Stimulated activated CD4-positive, alpha-beta T cell treated with anti-CD3 and anti-CD28 coated beads, Interleukin-4, amount 100 ng/mL, for 4 hours (primary cell): ENCODE data around the gene EIF3F.

Experiments used
- DNase-seq, 2 experiments: peaks; one replicate each; pipeline ENCODE4 v3.0.0-alpha.2; 2020

Gene EIF3F

DNA sequence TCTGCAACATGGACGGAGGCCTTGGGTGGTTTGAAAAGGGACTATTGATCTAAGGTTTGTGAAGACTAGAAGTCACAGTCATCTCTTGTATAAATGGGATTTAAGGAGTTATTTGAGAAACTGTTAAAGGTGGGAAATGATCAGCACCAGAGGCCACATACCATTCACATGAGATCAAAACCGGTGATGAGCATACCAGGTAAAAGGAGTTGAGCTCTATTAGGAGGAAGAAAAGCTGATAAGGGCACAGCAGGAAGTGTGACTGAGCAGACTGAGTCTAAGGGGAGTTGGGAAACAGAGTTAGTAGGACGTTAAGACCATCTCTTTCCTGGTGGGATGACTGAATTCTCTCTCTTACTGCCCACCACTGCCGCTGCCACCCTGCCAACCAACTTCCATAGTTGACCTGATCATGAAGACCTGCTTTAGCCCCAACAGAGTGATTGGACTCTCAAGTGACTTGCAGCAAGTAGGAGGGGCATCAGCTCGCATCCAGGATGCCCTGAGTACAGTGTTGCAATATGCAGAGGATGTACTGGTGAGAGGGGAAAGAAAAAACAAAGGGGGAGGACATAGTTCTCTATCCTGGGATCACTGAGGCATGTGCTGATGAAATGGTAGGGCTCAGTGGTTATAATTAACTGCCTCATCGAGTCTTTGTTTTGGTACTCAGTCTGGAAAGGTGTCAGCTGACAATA is 7.6 kb downstream of the EIF3F start:
- no peak for DNase-seq

DNA sequence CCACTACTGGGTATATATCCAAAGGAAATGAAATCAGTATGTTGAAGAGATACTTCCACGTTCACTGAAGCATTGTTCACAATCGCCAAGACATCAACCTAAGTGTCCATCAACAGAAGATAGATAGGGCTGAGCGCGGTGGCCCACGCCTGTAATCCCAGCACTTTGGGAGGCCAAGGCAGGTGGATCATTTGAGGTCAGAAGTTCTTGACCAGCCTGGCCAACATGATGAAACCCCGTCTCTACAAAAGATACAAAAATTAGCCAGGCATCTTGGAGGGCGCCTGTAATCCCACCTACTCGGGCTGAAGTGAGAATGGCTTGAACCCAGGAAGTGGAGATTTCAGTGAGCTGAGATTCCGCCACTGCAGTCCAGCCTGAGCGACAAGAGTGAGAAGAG is 12.7 kb downstream of the EIF3F start:
- DNase-seq = no peak

DNA sequence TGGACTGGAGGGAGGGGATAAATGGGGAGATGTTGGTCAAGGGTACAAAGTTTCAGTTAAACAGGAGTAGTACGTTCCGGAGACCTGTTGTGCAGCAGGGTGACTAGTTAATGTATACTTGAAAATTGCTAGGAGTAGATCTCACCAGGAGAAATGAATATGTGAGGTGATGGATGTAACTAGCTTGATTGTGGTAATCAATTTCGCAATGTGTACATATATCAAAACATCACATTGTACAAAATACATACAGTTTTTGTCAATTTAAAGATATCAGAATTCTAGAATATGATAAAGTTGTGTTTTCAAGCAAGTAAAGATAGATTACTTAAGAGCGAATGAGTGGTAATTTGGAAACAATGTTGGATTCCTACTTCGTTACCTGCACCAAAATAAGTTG is 13.3 kb downstream of the EIF3F start:
- no peak for DNase-seq

DNA sequence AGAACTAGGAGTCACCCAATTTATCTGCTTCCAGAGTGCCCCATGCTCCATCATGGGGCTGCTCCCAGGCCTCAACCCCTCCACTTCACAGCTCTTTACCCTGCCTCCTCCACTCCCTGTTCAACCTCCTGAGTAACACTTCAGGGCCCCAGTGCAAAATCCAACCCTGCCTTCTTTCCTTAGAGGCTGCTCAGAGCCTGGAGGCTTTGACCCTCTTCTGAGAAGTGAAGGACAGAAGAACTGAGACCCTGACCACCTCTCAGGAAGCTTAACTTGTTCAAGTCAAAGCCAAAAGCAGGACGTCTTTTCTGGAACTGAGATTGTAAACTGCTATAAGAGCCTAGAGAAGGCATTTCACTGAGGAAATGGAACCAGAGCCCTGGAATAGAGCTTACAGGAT is 15.5 kb downstream of the EIF3F start:
- no peak for DNase-seq

DNA sequence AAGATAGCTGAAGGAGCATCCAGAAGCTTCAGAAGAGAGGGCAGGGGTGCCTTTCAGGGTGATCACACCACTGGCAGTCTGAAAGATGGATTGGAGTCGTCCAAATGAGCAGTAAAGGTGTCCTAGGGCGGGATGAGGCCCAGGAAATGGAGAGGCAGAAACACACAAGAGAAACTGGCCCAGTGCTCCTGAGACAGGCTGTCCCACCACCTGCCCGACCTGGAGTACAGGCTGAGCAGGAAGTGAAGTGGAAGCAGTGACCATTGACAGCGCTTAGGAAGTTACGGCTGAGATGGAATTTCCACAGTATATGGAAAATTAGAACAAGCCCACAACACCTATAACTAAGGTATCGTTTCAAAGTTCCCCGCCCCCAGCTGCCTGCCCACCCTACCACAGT is 16.1 kb downstream of the EIF3F start:
- no peak for DNase-seq

DNA sequence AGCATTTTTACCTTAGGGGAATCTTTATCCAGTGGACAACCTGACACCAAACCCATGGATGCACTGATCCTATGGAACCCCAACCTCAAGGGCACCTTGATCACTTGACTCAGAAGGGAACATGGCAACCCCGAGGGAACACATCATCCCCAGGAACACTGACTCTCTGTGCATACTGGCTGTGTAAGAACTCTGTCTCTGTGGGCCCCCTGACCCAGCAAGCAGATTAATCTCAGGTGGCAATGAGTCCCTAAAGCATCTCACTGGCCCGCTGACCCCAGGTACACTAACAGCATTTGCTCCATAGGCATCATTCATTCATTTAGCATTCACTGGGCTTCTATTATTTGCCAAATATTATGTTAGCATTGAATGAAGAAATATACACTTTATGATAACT is 16.9 kb downstream of the EIF3F start:
- DNase-seq = no peak

DNA sequence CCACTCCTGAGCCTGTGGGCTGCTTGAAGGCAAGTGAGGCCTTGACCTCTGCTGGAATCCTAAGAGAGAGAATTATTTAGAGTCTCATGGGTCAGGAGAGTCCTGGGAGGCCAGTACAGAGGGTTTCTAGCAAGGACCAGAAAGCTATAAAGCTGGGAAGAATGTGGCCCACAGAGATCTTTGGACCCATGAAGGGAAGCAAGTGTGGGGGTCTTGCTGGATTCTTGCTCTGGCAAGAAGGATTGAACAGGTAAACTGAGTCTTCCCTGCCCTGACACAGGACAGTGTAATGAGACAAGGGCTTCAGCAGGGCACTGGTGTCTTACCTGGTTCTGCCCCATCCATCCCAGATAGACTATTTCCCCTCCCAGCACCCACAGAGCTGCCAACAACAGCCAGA is 18.4 kb downstream of the EIF3F start:
- DNase-seq = no peak

DNA sequence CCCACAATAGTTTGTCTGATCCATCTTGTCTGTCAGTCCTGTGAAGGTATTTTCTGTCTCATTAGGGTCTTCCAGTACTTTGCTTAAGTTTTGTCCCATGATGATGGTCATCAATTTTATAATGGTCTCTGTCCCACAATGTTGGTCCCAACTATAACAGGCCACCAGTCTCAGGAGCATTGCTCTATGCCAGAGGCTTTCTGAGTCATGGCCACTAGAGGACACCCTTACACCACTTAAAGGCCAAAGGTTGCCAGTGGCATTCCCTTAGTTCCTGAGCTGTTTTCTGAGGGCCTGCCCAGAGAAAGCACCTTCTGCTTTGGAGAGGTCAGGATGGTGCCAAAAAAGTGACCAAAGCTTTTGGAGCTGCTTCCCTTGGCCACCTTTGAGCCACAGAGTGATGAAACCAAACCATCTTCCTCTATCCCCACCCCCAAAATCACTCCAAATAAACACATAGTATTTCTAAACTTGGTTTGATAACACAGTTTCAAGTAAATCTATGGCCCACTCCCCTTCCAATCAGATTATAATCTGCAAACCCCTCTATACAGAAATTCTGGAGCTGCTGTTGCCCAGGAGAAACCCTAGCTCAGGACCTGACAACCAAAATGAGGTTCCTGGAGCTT is 19.3 kb downstream of the EIF3F start:
- DNase-seq = peak; percentile 15 to 31

DNA sequence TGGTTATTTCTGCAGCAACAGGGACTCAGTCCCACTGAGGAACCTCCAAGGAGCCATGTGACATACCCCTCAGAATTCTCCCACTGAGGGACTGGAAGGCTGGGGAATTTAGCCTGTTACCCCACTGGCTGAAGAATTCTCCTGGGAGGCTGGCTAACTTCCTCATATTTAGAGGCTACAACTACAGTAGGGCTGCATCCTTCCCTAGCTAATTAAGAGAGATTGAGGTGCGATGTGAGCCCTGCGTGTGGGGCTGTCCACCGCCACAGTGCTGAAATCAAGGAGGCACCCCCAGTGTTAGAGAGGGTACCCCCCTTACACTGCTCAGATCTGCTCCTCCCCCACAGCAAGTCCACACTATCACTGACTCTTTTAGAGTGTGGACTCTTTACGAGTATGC is 21.1 kb downstream of the EIF3F start:
- no peak for DNase-seq

DNA sequence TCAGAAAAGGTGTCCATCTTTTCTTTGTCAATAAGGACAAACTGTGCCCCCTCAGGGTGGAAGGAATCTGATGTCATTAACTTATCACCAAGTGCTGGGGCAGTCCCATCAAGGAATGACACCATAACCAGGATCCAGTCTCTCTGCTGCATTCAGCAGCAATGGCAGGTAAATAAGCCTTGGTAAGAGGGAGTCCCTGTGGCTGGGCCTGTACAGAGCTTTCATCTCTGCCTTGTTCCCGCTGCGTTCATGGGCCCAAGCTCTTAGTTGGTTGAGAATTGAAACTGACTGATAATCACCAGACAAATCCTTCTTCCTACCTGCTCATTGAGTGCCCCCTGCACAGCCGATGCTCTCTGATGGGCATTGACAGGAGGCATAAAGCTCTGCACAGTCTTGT is 22.7 kb downstream of the EIF3F start:
- DNase-seq = no peak

DNA sequence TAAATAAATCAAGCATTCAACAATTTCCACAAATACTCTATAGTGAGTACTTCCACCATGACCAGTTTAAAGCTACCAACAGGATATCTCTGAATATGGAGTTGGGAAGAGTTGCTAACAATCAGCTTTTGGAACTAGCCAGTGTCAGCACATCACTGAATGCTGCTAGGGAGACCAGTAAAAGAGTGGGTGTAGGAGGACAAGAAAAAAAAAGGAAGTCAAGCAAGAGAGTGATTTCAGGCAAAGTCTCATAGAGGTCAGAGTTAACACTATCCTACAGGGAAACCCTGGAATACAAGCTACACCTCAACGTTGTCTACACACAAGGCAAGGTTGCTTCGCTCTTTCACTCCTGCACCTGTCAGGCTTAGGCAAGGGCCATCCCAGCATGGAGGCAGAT is 24.2 kb downstream of the EIF3F start:
- no peak for DNase-seq

DNA sequence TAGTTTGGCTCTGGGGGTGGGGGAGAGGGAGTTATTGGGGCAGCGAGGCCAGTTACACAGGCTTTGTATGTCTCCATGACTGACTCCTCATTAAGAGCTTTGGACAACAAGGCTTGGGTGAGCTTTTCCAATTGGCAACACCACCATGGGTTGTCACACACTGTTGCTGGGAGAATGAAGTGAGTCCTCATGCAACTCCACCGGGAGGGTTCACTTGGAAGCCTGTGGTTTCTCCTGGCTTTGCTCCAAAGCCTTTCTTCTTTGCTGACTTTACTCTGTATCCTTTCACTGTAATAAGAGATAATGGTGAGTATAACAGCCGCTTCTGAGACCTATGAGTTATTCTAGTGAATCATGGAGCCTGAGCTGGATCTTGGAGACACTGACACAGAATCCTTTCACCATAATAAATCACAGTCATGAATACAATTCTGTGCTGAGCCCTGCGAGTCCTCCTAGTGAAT is 24.9 kb downstream of the EIF3F start:
- no peak for DNase-seq

DNA sequence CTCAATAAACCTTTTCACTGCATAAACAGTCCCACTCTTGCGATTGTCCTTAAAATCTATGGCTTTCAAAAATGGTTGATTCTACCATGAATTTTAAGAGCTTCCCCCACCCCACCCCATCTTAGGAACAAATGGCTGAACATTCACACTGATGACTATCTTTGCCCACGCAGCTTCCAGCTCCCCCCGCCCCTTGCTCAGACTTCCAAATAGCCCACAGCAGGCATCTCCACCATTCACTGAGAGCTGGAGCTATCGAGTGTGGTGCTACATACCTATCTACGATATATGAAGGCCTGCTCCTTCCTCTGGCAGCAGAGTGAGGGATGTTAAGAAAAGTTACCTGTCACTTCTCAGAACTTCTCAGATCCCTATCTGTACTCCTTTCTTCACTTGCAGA is 26.7 kb downstream of the EIF3F start:
- no peak for DNase-seq

DNA sequence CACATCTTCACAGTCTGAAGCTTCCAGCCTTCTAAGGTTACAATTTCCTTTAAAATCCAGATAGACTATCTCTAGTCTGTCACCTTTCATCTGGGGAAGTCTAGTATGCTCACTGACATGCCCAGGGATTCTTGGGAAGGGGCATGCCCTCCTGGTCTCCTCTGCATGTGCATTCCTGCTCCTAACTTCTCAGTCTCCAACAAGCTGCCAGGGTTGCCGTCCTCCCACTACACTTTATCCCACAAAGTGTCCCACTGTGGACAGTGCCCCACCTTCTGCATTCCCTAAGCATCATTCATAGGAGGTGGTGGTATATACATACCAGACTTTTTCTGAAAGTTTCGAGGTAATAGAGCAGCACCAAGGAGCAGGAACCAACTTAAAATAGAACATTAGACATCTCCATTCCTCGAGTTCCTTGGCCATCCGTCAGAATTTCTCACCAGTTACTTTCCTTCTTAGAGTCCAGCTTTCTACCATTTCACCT is 28.7 kb downstream of the EIF3F start:
- DNase-seq = no peak

DNA sequence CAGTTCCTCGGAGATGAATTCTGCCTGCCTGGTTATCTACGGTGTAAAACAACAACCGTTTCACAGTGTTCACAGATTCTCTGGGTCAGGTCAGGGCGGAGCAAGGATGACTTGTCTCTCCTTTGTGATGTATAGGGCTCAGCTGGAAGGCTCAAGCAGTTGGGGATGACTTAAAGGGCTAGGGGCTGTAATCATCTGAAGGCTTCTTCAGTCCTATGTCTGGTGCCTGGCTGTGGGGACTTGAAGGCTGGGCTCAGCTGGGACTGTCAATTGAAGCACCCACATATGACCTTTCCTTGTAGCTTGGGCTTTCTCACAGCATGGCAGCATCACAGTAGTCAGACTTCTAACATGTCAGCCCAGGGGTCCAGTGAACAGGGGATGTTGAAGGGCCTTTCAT is 29.3 kb downstream of the EIF3F start:
- no peak for DNase-seq

DNA sequence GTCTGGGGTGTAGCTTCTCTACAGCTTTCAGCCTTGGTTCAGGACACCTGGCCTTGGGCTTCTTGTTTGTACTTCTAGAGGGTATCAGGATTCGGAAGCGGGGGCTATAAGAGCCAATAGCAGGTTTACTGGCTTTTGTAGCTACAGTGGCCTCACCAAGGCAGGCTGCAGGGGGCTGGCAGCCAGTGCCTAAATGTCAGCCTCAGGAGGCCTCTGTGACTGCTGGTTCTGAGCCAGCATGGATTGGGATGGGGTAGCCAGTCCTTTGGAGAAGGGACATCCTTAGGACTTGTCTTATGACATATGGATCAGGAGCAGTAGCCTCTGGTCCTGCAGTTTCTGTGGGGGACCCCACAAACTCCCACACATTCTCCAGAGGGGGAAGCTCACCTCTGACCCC is 29.9 kb downstream of the EIF3F start:
- no peak for DNase-seq

DNA sequence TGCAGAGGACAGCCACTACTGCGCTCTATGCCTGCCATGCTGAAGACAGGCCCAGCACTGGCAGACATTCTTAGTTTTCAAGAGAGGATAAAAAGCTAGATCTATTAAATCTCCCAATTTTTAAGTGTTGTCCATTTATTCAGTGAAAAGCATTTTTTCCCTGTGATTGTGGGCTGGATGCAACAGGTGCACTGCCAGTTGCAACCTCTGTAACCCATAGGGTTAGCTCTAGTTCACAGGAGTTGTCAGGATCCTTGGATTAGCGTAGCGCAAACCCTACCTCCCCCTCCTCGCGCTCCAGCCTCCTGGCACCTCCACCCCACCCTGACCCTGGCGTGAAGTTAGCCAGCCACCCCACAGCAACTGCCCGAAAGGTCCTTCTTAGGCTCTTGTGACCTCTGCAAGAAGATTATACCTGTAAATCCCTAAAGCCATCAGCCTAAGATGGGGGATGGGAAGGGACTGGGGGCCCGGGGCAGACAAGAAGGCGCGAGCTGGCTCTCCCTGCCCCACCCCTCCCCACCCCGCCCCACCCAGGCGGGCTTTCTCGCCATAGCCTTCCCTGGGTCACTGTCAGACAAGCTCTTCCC is 30.9 kb downstream of the EIF3F start:
- no peak for DNase-seq

DNA sequence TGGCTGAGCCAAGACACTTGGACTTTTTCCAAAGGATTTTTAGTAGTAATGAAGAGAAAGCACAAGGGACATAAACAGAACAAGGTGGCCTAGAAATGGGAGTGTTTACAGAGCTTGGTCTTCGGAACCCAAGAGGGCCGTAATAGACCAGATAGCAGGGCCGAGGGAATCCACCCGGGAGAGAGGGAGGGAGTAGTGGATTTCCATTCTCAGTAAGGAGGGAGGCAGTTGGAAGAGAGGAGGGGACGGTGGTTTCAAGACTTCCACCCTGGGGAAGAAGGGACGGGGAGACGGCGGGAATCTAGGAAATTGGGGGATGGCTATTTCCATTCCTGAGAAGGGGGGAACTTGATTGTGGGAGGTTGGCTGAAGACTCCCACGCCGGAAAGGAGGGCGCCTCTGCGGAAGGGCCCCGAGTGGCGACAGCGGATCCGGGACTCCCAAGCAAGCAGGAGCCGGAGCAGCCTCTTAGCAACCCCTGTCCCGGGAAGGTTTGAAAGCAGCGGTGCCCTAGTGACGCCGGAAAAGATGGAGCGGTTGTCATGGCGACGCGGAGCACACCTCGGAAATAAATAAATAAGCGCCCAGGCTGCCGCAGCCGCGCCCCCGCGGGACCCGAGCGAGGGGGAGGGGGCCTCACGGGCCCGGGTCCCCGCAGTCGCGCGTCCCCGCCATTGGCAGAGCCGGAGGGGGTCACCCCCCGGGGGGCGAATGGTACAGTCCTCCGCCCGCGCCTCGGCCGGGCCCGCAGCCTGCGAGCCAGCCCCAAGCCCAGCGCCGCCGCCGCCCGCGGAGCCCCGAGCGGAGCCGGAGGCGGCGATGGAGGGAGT is 31.6 kb downstream of the EIF3F start:
- DNase-seq = peak; percentile 52 to 63

DNA sequence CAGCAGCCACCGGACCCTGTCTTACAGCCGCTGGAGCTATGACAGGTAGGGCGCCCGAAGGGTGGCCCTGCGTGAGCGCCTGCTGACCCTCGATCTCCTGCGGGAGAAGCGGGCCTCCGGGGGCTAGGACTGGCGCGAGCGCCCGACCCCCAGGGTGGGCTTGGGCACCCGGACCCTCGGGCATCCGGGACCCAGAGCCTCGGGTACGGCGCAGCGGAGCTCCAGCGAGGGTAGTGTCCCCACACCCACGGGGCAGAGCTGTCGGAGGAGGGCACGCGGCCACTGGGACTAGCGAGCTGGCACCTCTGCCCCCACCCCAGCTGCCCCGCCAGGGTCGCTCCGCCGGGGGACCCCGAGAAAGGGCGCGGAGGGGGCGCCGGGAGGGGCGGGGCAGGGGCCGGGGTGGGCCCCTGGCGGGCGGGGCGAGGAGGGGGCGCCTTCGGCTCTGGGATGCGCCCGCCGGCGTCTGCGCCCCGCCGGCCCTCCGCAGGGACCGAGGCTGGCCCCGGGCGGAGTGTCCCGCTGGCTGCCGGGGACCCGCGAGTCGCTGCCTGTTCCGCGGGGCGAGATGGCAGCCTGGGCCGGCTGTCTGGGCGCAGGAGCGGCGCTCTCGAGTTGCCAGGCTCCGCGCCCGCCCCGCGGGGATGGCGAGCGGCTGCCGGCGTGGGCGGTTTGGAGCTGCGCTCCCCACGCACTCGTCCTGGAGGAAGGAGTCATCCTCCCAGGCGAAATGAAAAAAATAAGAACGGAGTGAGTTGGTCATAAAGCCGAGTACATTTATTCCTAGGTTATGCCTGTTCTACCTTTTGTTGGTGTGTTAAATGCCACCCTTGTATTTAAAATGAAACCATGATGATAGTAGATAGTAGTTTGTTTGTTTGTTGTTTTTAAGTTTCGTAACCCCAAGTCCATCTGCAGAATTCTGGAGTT is 32.4 kb downstream of the EIF3F start:
- DNase-seq = peak; percentile 34 to 54

DNA sequence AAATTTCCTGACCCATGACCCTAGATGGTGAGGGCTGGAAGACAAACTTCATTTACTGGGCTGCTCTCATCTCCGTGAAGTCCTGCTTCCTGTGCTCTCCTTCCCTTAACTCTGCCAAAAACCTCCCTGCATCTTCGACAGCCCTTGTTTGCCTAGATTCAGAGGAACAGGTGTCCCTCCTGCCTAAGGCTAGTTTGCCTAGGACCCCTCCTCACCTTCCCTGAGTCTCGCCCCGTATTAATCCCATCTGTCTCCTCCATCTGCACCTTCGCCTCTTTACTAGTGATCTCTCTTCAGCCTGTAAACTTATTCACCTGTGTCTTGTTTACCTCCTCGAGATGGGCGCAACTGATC is 33.1 kb downstream of the EIF3F start:
- DNase-seq = no peak

DNA sequence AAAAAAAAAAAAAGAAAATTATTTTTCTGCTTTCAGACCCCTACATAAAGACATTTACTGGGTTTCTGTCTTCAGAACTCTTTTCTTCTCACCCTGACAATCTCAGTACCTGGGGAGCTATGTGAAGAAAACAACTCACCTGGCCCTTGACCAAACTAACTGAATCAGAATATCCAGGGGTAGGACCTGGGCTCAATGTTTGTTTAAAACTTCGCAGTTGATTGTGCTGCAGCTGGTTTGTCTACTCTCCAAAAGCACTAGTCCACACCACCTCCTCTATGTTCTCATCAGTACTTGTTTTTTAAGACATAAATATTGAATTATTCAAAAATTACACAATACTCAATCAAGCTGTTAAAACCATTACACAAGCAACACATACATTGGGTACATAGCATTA is 34.8 kb downstream of the EIF3F start:
- no peak for DNase-seq

DNA sequence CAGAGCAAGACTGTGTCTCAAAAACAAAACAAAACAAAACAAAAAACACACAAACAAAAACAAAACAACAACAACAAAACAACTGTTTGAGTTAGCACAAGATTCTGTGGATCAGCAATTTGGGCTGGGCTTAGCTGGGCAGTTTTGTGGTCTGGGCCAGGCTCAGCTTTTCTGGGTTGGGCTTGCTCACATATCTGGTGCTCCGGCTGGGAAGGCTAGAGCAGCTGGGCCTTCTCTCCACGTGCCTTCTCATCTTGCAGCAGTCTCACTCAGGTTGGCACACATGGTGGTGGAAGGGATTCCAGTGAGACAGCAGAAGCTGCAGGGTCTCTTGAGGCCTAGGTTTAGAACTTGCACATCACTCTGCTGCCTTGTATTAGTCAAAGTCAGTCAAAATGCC is 35.7 kb downstream of the EIF3F start:
- DNase-seq = no peak
